Loucy (cell line): ENCODE data around the gene TMTC1.

ENCODE experiments used
- H2AFZ ChIP-seq: fragments of 200-600 bp; sonication (generic); 2 replicates; pipeline ENCODE4 v1.6.0; 2016; ENCODE audit warnings: antibody characterized with exemption, mild to moderate bottlenecking, low read length, moderate library complexity
- H3F3A ChIP-seq: fragments of 200-600 bp; 2 replicates; pipeline ENCODE4 v1.6.0; 2016; ENCODE audit warnings: antibody characterized with exemption, low read depth, mild to moderate bottlenecking
- H3K27me3 ChIP-seq: fragments of 200-600 bp; sonication (generic); 2 replicates; pipeline ENCODE4 v1.6.1; 2014; ENCODE audit warnings: low read length, mild to moderate bottlenecking; ENCODE audit not compliant: insufficient read depth, poor library complexity, severe bottlenecking
- H3K36me3 ChIP-seq: fragments of 200-600 bp; sonication (generic); 2 replicates; pipeline ENCODE4 v1.6.1; 2016; ENCODE audit warnings: low read length; ENCODE audit not compliant: insufficient read depth
- H3K4me1 ChIP-seq: fragments of 200-600 bp; sonication (generic); 2 replicates; pipeline ENCODE4 v1.5.1; 2014; ENCODE audit warnings: low read length, mild to moderate bottlenecking; ENCODE audit not compliant: insufficient read depth, poor library complexity, severe bottlenecking
- H3K4me2 ChIP-seq: fragments of 200-600 bp; sonication (generic); 2 replicates; pipeline ENCODE4 v1.6.0; 2014; ENCODE audit warnings: antibody characterized with exemption, low read length, low read depth, mild to moderate bottlenecking; ENCODE audit not compliant: poor library complexity, severe bottlenecking
- H3K4me3 ChIP-seq: fragments of 200-600 bp; sonication (generic); 2 replicates; pipeline ENCODE4 v1.5.1; 2014; ENCODE audit warnings: low read length, mild to moderate bottlenecking, mixed read lengths; ENCODE audit not compliant: poor library complexity, severe bottlenecking
- H3K79me2 ChIP-seq: fragments of 200-600 bp; sonication (generic); 2 replicates; pipeline ENCODE4 v1.6.1; 2014; ENCODE audit warnings: low read length; ENCODE audit not compliant: insufficient read depth
- H3K9ac ChIP-seq: fragments of 200-600 bp; sonication (generic); 2 replicates; pipeline ENCODE4 v1.6.0; 2014; ENCODE audit warnings: mild to moderate bottlenecking, low read depth, low read length, moderate library complexity; ENCODE audit not compliant: poor library complexity, severe bottlenecking
- H3K9me2 ChIP-seq: fragments of 200-600 bp; sonication (generic); replicated peaks from 2 replicates; pipeline ENCODE4 v1.6.1; 2016; ENCODE audit warnings: low read depth, low read length, mixed read lengths
- H3K9me3 ChIP-seq: fragments of 200-600 bp; sonication (generic); 2 replicates; pipeline ENCODE4 v1.6.1; 2014; ENCODE audit warnings: mild to moderate bottlenecking, antibody characterized with exemption, low read length, low read depth; ENCODE audit not compliant: insufficient read depth
- H4K20me1 ChIP-seq: fragments of 200-600 bp; sonication (generic); 2 replicates; pipeline ENCODE4 v1.6.0; 2014; ENCODE audit warnings: antibody characterized with exemption, low read length, mild to moderate bottlenecking; ENCODE audit not compliant: insufficient read depth, poor library complexity, severe bottlenecking
- EZH2phosphoT487 ChIP-seq: fragments of 200-600 bp; IDR thresholded peaks from 2 replicates; pipeline ENCODE4 v1.6.1; 2018; ENCODE audit warnings: antibody characterized with exemption, mild to moderate bottlenecking, moderate library complexity, borderline replicate concordance
- TF ChIP-seq, protein P1 (sequence below): fragments of 200-600 bp; sonication (generic); conservative IDR thresholded peaks from 2 replicates; pipeline ENCODE4 v1.5.1; 2014; ENCODE audit warnings: mild to moderate bottlenecking, antibody characterized with exemption, low read length

TMTC1 gene

DNA sequence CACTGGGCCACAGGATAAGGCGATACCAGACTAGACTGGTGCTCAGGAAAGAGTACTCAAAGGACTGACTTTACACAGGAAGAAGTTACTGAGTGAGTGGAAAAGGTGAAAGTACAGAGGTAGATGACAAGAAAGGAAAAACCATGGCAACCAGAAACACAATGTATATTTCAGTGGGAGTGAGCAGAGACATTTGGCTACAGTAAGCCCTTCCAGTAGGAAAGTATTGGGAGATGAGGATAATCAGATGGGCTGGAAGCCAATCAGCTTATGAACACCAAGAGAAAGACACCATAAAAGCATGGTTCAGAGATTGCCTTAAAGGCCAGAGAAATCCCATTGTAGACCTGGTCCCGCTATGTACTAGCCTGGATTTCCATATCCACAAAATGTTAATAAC is 51.6 kb downstream of the TMTC1 start:
- TF ChIP-seq, protein P1, sequence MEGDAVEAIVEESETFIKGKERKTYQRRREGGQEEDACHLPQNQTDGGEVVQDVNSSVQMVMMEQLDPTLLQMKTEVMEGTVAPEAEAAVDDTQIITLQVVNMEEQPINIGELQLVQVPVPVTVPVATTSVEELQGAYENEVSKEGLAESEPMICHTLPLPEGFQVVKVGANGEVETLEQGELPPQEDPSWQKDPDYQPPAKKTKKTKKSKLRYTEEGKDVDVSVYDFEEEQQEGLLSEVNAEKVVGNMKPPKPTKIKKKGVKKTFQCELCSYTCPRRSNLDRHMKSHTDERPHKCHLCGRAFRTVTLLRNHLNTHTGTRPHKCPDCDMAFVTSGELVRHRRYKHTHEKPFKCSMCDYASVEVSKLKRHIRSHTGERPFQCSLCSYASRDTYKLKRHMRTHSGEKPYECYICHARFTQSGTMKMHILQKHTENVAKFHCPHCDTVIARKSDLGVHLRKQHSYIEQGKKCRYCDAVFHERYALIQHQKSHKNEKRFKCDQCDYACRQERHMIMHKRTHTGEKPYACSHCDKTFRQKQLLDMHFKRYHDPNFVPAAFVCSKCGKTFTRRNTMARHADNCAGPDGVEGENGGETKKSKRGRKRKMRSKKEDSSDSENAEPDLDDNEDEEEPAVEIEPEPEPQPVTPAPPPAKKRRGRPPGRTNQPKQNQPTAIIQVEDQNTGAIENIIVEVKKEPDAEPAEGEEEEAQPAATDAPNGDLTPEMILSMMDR = no peak
- TF ChIP-seq EZH2phosphoT487 = no peak
- Histone ChIP-seq H3K36me3 (no peaks in the 10 kb centered on the region), H3F3A (no peaks in the 10 kb centered on the region), H3K4me2 (no peak overlapping the region), H3K9ac (no peak overlapping the region), H3K27me3 (no peaks in the 10 kb centered on the region), H3K9me2 (no peaks in the 10 kb centered on the region), H3K79me2 (no peaks in the 10 kb centered on the region), H3K9me3 (no peaks in the 10 kb centered on the region), H3K4me1 (no peaks in the 10 kb centered on the region), H3K4me3 (no peak overlapping the region), H2AFZ (no peak overlapping the region), H4K20me1 (no peaks in the 10 kb centered on the region)

DNA sequence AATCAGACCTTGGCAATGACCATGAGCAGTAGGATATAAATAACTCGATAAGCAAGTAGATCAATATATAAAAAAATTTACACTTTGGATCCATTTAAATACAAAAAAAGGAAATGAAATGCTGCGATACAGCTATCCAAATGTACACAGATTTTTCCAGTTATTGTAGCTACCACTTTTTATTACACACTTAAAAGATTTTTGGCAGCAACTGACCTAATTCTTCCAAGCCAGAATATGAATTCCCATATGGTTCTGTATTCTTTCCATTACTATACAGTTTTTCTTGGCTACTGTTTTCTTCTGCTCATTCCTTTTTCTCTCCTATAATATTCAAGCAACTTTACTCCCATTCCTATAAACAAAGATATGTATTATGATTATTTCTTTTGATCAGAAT is 52.2 kb downstream of the TMTC1 start:
- H3K79me2 ChIP-seq = no peaks in the 10 kb centered on the region
- TF ChIP-seq EZH2phosphoT487 = no peak
- TF ChIP-seq, protein P1 = no peak
- H3K9me3 ChIP-seq = no peaks in the 10 kb centered on the region
- H3K4me3 ChIP-seq = no peak overlapping the region
- H3K9ac ChIP-seq = no peak overlapping the region
- H3K9me2 ChIP-seq = no peaks in the 10 kb centered on the region
- H3F3A ChIP-seq = no peaks in the 10 kb centered on the region
- H3K36me3 ChIP-seq = no peaks in the 10 kb centered on the region
- no peak overlapping the region for H3K4me2 ChIP-seq
- H3K27me3 ChIP-seq = no peaks in the 10 kb centered on the region
- no peaks in the 10 kb centered on the region for H4K20me1 ChIP-seq
- H3K4me1 ChIP-seq = no peaks in the 10 kb centered on the region
- no peak overlapping the region for H2AFZ ChIP-seq

DNA sequence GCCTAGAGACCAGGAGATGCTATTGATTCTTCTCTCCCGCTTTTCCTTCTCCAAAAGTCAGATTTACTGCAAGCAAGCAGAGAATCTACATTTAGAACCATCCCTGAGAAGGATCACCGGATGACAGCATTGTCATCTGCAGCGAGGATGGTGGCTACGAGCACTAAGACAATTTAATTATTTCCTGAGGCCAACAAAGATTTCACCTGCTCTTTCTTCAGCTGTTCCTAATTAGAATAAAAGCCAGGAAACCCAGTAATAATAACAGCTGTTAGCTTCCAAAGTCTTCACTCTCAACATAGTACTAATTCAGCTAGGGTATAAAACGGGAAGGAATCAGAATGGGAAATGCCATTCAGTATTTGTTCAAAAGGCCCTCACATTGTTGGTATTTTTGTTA is 53.3 kb downstream of the TMTC1 start:
- Histone ChIP-seq H3K9me3 (no peaks in the 10 kb centered on the region), H3K9ac (no peak overlapping the region), H3F3A (no peaks in the 10 kb centered on the region), H4K20me1 (no peaks in the 10 kb centered on the region), H3K9me2 (no peaks in the 10 kb centered on the region), H3K4me2 (no peak overlapping the region), H3K27me3 (no peaks in the 10 kb centered on the region), H3K4me1 (no peaks in the 10 kb centered on the region), H3K4me3 (no peak overlapping the region), H2AFZ (no peak overlapping the region), H3K79me2 (no peaks in the 10 kb centered on the region), H3K36me3 (no peaks in the 10 kb centered on the region)
- TF ChIP-seq, protein P1 = no peak
